GM12891 (cell line): ENCODE data around the gene TRIM49D1.
"Not testable (repeated sequence)": the region's sequence is repeated elsewhere in the genome, so short reads cannot be mapped to it uniquely, and the experiment has no call there.

Experiments
- POLR2A ChIP-seq: IDR thresholded peaks from 2 replicates; pipeline ENCODE4 v1.6.1; 2011; ENCODE audit warnings: low read depth, low read length, control low read depth
- POLR2AphosphoS5 ChIP-seq: IDR thresholded peaks from 2 replicates; pipeline ENCODE4 v1.6.1; 2011; ENCODE audit warnings: low read depth, low read length, control low read depth

DNA sequence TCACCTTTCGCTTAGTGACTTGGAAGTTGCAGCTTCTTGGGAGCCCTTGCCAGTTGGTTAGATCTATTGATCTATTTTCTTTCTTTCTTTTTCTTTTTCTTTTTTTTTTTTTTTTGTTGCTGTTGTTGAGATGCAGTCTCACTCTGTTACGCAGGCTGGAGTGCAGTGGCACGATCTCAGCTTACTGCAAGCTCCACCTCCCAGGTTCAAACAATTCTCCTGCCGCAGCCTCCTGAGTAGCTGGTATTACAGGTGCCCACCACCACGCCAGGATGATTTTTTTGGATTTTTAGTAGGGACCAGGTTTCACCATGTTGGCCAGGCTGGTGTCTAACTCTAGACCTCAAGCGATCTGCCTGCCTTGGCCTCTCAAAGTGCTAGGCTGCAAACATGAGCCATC, 44.5 kb downstream of the TRIM49D1 start:
- not testable (repeated sequence) for TF ChIP-seq POLR2A, POLR2AphosphoS5
